ENCODE results near the gene IREB2.
"Not testable (repeated sequence)": the region's sequence is repeated elsewhere in the genome, so short reads cannot be mapped to it uniquely, and the experiment has no call there.

IREB2 gene

GRCh38 chr15:78481917-78482316 lies 43.9 kb downstream of the IREB2 start:
- no peak for DNase-seq

GRCh38 chr15:78492872-78493271 lies 54.9 kb downstream of the IREB2 start:
- no peak for DNase-seq

- DNase-seq: no peak
Observed at GRCh38 chr15:78501857-78502256, 63.8 kb downstream of the IREB2 start.

GRCh38 chr15:78502641-78503040 lies 64.6 kb downstream of the IREB2 start:
- no peak for DNase-seq

GRCh38 chr15:78506971-78507830 lies 69.2 kb downstream of the IREB2 start, which contains the start of gene HYKK:
Gene HYKK (plus strand): TSS chr15:78507577. CDS start chr15:78513089, 5,512 bp downstream.
- DNase-seq: peak; percentile 93

- DNase-seq: no peak
Observed at GRCh38 chr15:78507831-78508160, 69.8 kb downstream of the IREB2 start.

- no peak for DNase-seq
Observed at GRCh38 chr15:78508272-78508671, 70.3 kb downstream of the IREB2 start.

- DNase-seq: no peak
Observed at GRCh38 chr15:78509726-78510312, 71.8 kb downstream of the IREB2 start.

- DNase-seq: not testable (repeated sequence)
Observed at GRCh38 chr15:78520035-78520434, 82.0 kb downstream of the IREB2 start.

GRCh38 chr15:78524230-78524629 lies 86.2 kb downstream of the IREB2 start:
- no peak for DNase-seq

GRCh38 chr15:78527325-78527724 lies 89.3 kb downstream of the IREB2 start:
- no peak for DNase-seq

GRCh38 chr15:78533331-78533730 lies 95.3 kb downstream of the IREB2 start:
- no peak for DNase-seq

GRCh38 chr15:78536134-78536533 lies 98.1 kb downstream of the IREB2 start:
- DNase-seq: no peak

GRCh38 chr15:78537266-78537905 lies 99.4 kb downstream of the IREB2 start:
- no peak for DNase-seq

GRCh38 chr15:78538358-78538757 lies 100.3 kb downstream of the IREB2 start:
- no peak for DNase-seq

GRCh38 chr15:78539464-78540140 lies 101.6 kb downstream of the IREB2 start:
- DNase-seq: not testable (repeated sequence)

GRCh38 chr15:78540141-78540870 lies 102.3 kb downstream of the IREB2 start, which contains the start of gene PSMA4:
Gene PSMA4 (plus strand): TSS chr15:78540444. CDS start chr15:78541928, 1,484 bp downstream.
- DNase-seq: peak; percentile 60

- DNase-seq: no peak
Observed at GRCh38 chr15:78540871-78541743, 103.1 kb downstream of the IREB2 start.

- DNase-seq: no peak
Observed at GRCh38 chr15:78541744-78542034, 103.7 kb downstream of the IREB2 start.

- DNase-seq: no peak
Observed at GRCh38 chr15:78542647-78543046, 104.6 kb downstream of the IREB2 start.

GRCh38 chr15:78550194-78550593 lies 112.2 kb downstream of the IREB2 start:
- no peak for DNase-seq

GRCh38 chr15:78550815-78551214 lies 112.8 kb downstream of the IREB2 start:
- no peak for DNase-seq

All from NCI-H510A (cell line).